ENCODE data around the gene FAM117A. TPM values are rescaled to one million over a fixed set of nuclear protein-coding genes. Genes with fewer than 3 reads are reported as not detected.

Gene FAM117A
- total RNA-seq, 2 experiments from 2014 or later: 16.2 to 16.4 TPM

DNA sequence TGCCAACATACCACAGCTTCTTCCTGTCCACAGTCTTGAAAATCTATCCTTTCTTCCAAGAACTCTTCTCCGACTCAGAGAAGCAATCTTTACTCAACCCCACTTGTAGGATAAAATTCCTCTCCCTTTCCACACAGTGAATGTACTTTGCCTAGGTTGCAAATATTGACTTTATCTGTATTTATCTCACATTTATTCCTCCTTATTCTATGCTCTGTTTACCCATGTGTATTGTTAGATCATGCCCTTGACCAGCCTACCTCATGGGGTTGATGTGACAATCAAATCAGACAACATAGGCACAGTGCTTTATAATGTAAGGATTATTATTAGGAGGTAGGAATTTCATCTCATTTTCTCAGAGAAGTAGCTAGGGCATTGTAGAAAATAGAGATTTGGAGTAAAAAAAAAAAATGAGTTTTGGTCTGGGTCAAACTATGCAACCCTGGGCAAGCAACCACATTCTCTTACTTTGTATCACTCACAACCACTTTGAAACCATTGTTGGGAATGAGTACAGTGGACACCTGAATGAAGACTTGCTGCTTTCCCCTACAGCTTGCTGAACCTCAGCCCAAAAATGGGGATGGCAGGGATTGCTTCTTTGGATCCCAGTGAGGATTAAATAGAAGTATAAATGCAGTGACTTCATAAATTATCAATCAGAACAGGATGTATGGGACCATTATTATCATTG is 47.1 kb downstream of the FAM117A start:
- peaks cover 44% of the 10 kb centered on the region for H3K4me1 Mint-ChIP-seq

DNA sequence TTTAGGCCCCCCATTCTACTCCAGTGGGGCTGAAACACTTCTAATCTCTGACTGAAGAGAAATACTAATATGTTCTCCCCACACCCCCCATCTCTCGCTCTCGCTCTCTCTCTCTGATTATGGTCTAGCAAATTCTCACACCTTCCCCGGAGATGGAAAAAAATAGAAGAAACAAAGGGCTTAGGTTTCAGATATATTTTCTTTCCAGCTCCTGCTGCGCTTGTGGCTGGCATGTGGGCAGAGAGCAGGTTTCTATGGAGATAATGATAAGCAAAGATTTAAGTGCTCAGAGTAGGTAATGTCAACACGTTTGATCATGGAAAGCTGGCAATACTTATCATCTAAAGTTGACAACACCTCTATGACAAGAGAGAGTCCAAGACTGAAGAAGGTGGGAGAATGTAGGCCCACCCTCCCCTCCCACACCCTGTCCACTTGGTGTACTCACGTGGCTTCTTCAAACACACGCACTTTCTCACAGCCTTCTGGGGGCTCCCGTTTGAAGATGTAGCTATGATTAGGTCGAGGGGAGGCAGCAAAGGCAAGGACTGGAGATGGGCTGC is 48.1 kb downstream of the FAM117A start:
- peaks cover 44% of the 10 kb centered on the region for H3K4me1 Mint-ChIP-seq
- H3K27me3 Mint-ChIP-seq: no peaks in the 10 kb centered on the region
- peak overlapping the region; percentile 35 for H3K4me3 Mint-ChIP-seq
- DNase-seq: peak; percentile 71
- no peaks in the 10 kb centered on the region for H3K9me3 Mint-ChIP-seq
- H3K36me3 Mint-ChIP-seq: peaks cover 41% of the 10 kb centered on the region
- H3K27ac Mint-ChIP-seq: peak overlapping the region; percentile 98

More for the DNA sequence above, 47.1 kb downstream of the FAM117A start:
- Mint-ChIP-seq H3K27ac (peak overlapping the region; percentile 98), H3K27me3 (no peaks in the 10 kb centered on the region), H3K36me3 (peaks cover 37% of the 10 kb centered on the region), H3K9me3 (no peaks in the 10 kb centered on the region), H3K4me3 (no peak overlapping the region)
- DNase-seq: no peak

DNA sequence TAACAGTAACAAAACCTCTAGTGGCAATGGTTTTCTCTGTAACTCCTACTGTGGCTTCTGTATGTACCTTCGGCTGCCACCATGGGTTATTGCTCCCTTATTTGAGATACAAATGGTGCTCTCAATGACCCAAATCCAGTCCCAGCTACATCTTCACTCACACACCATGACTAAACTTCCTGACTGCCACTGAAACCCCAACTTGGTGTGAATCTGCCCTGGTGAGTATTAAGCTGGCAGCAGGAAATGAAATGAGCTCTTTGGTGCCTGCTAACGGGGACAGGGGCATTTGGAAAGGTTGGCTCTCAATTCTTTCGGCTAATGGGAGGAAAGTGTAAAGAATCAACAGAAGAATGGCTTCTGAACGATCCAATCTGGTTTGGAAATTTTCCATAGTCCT is 48.7 kb downstream of the FAM117A start:
- Mint-ChIP-seq H3K27ac (peak overlapping the region; percentile 98), H3K4me3 (peak overlapping the region; percentile 35), H3K36me3 (peaks cover 41% of the 10 kb centered on the region), H3K9me3 (no peaks in the 10 kb centered on the region), H3K4me1 (peaks cover 44% of the 10 kb centered on the region), H3K27me3 (no peaks in the 10 kb centered on the region)
- DNase-seq: peak; percentile 35

DNA sequence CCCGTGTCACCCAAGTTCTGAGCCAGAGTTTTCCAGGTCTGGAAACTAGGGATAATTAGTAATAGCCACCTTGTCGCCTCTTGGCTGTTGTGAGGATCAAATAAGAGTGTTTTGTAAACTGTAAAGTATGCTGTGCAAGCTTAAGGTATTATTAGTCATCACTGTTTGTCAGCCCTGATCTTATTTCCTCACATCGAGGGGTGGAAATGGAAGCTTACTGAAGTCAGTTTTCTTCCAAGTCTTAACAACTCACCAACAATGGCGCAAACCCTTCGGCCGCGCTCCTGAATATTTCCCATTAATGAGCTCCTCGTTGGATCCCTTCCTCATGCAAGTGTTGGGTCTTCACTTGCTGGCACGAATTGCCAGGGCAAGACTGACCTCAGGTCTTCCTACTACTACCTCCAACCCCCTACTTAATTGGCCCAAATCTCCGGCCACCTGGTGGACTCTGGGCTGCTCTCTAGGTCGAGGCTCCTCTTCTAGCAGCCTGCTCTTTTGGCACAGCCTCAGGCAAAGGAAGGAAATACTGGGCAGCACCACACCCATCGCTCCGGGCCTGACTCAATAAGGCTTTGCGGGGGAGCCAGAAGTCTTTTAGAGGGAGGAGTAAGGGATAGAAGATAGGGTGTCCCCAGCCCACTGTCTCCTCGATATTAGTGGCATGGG is 55.3 kb downstream of the FAM117A start:
- peaks cover 7% of the 10 kb centered on the region for H3K36me3 Mint-ChIP-seq
- DNase-seq: no peak
- H3K27ac Mint-ChIP-seq: peak overlapping the region; percentile 98
- H3K27me3 Mint-ChIP-seq: no peaks in the 10 kb centered on the region
- H3K4me3 Mint-ChIP-seq: peak overlapping the region; percentile 96
- H3K9me3 Mint-ChIP-seq: no peaks in the 10 kb centered on the region
- H3K4me1 Mint-ChIP-seq: peaks cover 35% of the 10 kb centered on the region

DNA sequence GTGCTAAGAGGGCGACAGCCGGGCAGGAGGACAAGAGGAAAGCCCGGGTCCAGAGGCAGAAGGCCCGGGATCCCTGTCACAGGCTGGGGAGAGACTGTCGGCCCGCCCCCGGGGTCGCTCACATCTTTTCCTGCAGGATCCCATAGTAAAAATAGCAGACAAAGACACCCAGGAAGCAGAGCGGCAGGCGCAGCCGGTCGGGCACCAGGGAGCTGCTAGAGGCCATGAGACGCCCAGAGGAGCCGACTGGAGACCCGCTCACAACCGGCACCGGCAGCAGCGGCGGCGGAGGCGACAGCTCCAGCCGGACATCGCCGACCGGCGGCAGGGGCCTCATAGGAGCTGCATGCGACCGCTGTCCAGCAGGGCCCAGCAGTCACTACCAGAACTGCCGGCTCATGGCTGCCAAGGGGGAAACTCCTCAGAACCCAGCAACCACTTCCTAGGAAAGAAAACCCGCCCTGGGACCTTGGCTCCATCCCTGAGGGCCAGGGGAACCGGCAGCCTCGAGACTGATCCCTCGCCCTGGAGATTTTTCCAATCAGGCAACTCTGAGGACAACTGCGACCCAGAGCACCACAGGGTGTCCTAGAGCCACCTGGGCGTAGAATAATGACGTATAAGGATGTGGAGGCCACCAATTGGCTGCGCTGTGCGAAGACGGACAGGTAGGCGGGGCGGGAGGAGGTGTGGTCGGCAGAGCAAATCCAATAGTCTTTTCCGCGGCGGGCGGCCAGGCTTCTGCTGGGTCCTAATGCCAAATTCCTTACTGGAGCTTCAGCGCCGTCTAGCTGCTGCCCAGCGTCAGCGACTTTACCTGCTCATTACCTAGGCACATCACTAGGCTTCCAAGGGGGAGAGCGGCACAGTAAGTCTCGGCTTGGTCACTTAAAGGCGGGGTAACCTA is 56.1 kb downstream of the FAM117A start, which contains the start of gene SLC35B1:
TSS of gene SLC35B1 (minus strand) at position 357 of the 907 bp plus-strand sequence. CDS start at position 226, 131 bp downstream.
- H3K27ac Mint-ChIP-seq: peak within 1 kb of the TSS; percentile 98
- peaks cover 36% of the 10 kb centered on the region for H3K4me1 Mint-ChIP-seq
- H3K27me3 Mint-ChIP-seq: no peaks in the 10 kb centered on the region

DNA sequence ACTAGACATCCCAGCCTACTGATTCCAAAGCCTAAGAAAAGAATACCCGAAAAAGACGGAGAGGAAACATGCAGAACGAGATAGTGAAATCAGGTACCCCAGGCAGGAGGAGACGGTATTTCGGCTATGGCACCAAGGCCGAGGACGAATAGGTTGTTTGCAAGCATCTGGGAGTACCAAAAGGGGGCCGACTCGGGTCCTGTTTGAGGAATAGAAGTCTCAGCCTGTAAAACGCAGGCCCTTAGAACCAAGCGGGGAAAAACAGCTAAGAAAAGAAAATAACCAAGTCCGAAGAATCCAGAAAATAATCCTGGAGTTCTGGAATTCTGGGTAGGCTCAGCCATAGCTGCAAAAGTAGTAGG is 56.7 kb downstream of the FAM117A start:
- no peak for DNase-seq

More for the DNA sequence above, 56.1 kb downstream of the FAM117A start, which contains the start of gene SLC35B1:
- peak; percentile 99 for DNase-seq
- peaks cover 5% of the 10 kb centered on the region for H3K36me3 Mint-ChIP-seq
- peak within 1 kb of the TSS; percentile 96 for H3K4me3 Mint-ChIP-seq
- no peaks in the 10 kb centered on the region for H3K9me3 Mint-ChIP-seq

DNA sequence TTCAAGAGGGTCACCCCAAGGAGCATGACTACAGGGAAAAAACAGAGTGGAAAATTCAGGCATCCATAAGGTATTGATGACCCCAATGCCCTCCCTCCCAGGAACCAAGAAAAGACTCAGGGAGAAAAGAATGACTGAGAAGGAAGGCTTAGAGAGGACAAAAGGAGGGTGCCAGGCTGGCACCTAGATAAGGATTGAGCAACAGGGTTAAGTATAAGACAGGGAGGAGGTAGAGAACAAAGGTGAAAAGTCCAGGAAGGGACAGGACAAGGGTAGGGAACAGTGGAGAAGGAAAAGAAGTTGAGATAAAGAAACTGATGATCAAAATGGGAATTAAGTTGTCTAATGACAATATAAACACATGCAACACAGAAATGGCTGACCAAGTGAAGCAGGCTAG is 58.7 kb downstream of the FAM117A start:
- Mint-ChIP-seq H3K4me1 (peaks cover 35% of the 10 kb centered on the region), H3K9me3 (no peaks in the 10 kb centered on the region)

More for the DNA sequence above, 56.7 kb downstream of the FAM117A start:
- H3K9me3 Mint-ChIP-seq: no peaks in the 10 kb centered on the region
- peak overlapping the region; percentile 96 for H3K4me3 Mint-ChIP-seq
- peaks cover 34% of the 10 kb centered on the region for H3K4me1 Mint-ChIP-seq
- H3K27me3 Mint-ChIP-seq: no peaks in the 10 kb centered on the region
- peaks cover 5% of the 10 kb centered on the region for H3K36me3 Mint-ChIP-seq
- peak overlapping the region; percentile 98 for H3K27ac Mint-ChIP-seq

DNA sequence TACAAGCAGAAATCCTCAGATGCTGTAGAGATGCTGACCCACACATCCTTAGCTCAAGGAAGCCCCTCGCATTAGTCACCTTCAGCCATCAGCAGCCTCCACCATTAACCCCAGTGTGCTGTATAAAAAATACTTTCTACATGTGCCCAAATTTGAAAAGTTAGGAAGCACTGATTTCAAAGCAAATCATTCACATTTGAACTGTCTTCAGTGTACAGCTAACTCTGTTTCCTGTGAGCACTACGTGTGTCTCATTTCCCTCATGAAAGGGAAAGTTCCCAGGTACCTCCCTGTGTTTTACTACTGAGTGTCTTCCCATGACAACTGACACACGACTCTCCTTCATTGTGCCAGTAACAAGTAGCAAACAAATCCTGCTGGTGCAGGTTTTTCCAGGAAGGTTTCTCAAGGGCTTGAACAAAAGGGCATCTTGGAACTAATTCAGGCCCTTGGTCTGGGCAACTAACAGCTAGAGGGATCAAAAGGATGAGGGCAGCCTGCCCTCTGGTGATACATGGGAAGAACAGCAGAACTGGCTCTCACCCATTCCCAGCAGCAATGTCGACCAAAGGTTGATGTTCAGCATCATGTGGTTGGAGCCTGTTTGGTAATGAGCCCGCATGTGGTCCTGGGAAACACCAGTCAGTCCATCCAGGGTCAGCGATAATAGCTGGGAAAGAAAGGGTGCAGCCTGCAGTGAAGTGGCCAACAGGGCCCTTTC is 60.2 kb downstream of the FAM117A start:
- H3K27ac Mint-ChIP-seq: peak overlapping the region; percentile 30
- peaks cover 8% of the 10 kb centered on the region for H3K36me3 Mint-ChIP-seq
- H3K9me3 Mint-ChIP-seq: no peaks in the 10 kb centered on the region
- no peak for DNase-seq
- no peak overlapping the region for H3K4me3 Mint-ChIP-seq
- H3K4me1 Mint-ChIP-seq: peaks cover 29% of the 10 kb centered on the region
- H3K27me3 Mint-ChIP-seq: no peaks in the 10 kb centered on the region

More for the DNA sequence above, 58.7 kb downstream of the FAM117A start:
- Mint-ChIP-seq H3K27ac (peak overlapping the region; percentile 1), H3K27me3 (no peaks in the 10 kb centered on the region), H3K36me3 (peaks cover 7% of the 10 kb centered on the region), H3K4me3 (no peak overlapping the region)
- no peak for DNase-seq

DNA sequence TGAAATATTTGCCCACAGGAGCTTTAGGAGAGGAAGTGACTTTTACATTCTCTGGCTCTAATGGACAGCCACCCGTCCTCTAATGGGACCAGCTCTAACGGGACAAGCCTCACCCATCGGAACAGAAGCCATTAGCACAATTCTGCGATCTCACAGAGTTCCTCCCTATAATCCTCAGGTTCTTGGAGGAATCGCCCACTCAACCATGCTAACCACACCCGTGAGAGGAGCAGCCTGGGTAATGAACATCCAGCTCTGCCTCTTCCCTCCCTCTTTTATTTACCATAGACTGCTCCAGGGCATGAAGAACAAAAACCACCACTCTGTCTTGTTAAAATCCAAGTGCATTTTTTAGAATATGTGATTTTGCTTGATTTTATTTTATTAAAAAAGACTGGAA is 63.0 kb downstream of the FAM117A start:
- H3K4me3 Mint-ChIP-seq: no peak overlapping the region
- no peaks in the 10 kb centered on the region for H3K9me3 Mint-ChIP-seq
- no peaks in the 10 kb centered on the region for H3K27me3 Mint-ChIP-seq
- H3K36me3 Mint-ChIP-seq: peaks cover 8% of the 10 kb centered on the region
- peaks cover 21% of the 10 kb centered on the region for H3K4me1 Mint-ChIP-seq
- DNase-seq: no peak
- H3K27ac Mint-ChIP-seq: no peak overlapping the region

DNA sequence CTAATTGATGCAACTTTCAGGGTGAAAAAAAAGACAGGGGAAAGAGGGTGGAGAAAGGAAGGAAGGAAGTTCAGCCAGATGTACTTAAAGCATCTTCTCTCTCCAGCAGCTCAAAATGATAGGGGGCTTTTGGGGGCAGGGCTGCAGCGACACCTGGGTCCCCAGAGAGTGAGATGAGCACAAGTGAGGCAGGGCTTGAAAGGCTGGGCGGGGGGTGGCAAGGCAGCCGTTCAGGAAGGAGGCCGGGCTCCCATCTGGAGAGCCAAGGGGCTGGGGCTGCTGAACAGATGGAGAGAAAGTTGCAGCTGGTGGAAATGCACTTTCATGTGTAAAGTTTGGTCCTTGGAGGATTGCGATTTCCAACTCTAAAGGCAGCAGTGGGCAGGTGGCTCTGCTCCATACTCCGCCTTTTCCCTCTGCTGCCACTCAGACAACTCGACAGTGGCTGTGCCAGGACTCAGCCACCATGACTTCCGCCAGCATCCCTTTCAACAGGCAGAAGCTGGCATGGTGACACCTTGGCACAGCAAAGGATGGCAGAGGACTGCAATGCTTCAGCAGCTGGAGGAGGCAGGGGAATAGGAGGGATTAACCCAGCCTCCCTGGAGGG is 63.9 kb downstream of the FAM117A start:
- Mint-ChIP-seq H3K9me3 (no peaks in the 10 kb centered on the region), H3K36me3 (peaks cover 8% of the 10 kb centered on the region), H3K4me1 (peaks cover 24% of the 10 kb centered on the region), H3K27me3 (no peaks in the 10 kb centered on the region), H3K4me3 (no peak overlapping the region), H3K27ac (peak overlapping the region; percentile 6)
- DNase-seq: no peak

DNA sequence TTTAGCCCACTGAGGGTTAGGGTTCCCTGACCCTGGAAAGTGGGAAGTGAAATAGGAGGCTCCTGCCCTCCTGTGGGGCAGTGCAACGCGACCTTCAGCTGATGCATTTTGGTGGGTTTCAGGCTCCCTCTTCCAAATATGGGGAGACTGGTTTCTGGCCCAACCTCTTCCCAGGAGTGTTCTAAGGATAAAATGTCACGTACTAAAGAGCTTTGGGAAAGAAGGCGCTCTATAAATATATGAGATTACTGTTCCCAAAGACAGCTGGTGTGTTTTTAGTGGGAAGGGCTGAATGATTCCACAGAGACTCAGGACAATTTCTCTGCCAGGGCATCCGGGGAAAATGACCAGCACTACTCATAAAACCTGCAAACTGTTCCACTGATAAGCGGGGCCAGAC is 65.9 kb downstream of the FAM117A start:
- H3K9me3 Mint-ChIP-seq: no peaks in the 10 kb centered on the region
- H3K27ac Mint-ChIP-seq: no peak overlapping the region
- no peak overlapping the region for H3K4me3 Mint-ChIP-seq
- peaks cover 7% of the 10 kb centered on the region for H3K36me3 Mint-ChIP-seq
- peaks cover 24% of the 10 kb centered on the region for H3K4me1 Mint-ChIP-seq
- no peak for DNase-seq
- H3K27me3 Mint-ChIP-seq: no peaks in the 10 kb centered on the region

DNA sequence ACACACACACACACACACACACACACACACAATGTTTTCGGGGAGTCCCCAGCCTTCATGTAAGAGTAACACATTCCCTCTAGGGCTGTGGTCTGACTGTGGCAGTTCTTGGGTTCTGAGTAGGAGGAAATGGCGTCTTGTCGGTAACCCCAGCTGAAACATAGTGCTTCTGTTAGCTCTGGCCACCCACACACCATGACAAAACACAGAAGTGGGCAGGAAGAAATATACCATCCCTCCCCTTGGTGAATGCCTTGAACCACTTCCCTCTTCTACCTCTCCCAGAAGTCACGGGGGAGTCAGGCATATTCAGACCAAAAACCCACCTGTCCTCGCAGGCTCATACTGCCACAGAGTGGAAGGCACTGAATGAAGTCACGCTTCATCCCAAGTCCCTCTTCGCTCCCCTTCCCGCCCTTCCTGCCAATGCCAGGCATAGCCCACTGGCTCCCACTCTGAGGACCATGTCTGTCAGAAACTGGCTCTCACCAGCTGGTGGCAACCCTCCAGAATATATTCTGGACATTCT is 67.6 kb downstream of the FAM117A start:
- Mint-ChIP-seq H3K4me1 (peaks cover 30% of the 10 kb centered on the region), H3K27ac (peak overlapping the region; percentile 86), H3K4me3 (peak overlapping the region; percentile 40), H3K9me3 (no peaks in the 10 kb centered on the region), H3K36me3 (peaks cover 5% of the 10 kb centered on the region), H3K27me3 (no peaks in the 10 kb centered on the region)
- peak; percentile 81 for DNase-seq

DNA sequence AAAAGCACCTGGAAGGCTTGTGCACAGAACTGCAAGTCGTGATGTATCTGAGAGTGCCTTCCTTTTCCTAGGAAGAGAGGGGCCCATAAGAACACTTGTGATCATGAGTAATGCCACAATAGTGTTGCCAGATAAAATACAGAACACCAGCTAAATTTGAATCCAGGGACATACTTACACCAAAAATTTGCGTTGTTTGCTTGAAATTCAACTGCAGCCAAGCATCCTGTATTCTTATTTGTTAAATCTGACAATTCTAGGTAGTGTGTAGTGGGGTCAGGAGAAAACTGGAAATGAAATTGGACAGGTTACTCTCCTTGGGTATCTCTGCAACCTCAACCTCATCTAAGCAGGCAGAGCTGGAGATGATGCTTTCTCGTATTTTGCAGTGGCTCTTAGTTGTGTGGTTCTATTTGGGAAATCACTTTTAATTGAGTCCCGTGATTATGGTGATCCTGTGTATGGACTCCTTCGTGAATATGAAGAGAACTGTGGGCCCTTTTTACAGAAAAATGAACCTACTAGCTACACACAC is 68.2 kb downstream of the FAM117A start:
- peaks cover 5% of the 10 kb centered on the region for H3K36me3 Mint-ChIP-seq
- H3K9me3 Mint-ChIP-seq: no peaks in the 10 kb centered on the region
- peak overlapping the region; percentile 40 for H3K4me3 Mint-ChIP-seq
- H3K27ac Mint-ChIP-seq: peak overlapping the region; percentile 86
- peaks cover 35% of the 10 kb centered on the region for H3K4me1 Mint-ChIP-seq
- no peak for DNase-seq
- no peaks in the 10 kb centered on the region for H3K27me3 Mint-ChIP-seq

Measured in activated naive CD8-positive, alpha-beta T cell treated with anti-CD3 and anti-CD28 coated beads for 36 hours (primary cell).